GM19372 (cell line): ENCODE data around the gene NR1H3.

ENCODE experiments used
- ATAC-seq: cut with Tn5 transposase; IDR thresholded peaks from one replicate; pipeline ENCODE4 v1.9.1; 2021; ENCODE audit warnings: mild to moderate bottlenecking, low read depth, moderate library complexity; ENCODE audit not compliant: unreplicated experiment

Gene NR1H3

DNA sequence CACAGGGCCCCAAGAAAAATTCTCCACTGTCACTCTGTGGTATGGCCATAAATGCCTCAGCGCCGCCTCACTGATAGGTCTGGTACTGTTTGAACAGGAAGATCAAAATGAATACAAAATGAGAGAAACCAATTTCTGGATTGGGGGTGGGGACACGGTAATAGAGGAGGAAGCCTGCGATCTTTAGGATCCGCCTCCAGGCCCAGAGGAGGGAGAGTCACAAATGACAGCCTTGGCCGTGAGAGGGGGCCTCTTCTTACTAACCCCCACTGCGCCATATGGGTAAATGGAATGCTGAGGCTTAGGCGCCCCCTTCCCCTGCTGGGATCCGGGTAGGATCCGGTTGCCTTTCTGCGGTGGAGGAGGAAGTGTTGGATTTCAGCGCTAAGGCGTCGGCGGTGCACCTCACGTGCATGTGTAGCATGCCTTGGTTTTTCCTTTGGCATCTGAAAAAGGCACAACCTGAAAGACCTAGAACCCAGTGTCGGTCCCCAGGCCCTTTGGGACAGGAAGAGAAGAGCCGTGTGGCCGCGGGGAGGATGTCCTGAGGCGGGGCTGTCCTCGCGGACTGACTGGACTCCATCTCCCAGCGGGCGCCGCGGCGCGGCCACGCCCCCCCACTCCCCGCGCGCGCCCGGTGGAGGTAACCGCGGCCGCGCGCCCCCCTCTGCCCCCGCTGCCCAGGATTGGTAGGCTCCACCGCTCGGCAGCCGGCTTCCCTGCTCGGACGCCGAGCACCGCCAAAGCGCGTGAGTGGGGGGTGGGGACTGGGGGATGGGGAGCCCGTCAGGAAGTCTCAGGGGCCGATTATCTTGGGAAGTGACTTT is 11.4 kb downstream of the NR1H3 start:
- ATAC-seq: peak; percentile 55

GRCh38 chr11:47269829-47270305 is 12.1 kb downstream of the NR1H3 start, which contains the start of gene MADD:
Gene MADD (plus strand): TSS chr11:47270133.
- ATAC-seq: peak; percentile 74

DNA sequence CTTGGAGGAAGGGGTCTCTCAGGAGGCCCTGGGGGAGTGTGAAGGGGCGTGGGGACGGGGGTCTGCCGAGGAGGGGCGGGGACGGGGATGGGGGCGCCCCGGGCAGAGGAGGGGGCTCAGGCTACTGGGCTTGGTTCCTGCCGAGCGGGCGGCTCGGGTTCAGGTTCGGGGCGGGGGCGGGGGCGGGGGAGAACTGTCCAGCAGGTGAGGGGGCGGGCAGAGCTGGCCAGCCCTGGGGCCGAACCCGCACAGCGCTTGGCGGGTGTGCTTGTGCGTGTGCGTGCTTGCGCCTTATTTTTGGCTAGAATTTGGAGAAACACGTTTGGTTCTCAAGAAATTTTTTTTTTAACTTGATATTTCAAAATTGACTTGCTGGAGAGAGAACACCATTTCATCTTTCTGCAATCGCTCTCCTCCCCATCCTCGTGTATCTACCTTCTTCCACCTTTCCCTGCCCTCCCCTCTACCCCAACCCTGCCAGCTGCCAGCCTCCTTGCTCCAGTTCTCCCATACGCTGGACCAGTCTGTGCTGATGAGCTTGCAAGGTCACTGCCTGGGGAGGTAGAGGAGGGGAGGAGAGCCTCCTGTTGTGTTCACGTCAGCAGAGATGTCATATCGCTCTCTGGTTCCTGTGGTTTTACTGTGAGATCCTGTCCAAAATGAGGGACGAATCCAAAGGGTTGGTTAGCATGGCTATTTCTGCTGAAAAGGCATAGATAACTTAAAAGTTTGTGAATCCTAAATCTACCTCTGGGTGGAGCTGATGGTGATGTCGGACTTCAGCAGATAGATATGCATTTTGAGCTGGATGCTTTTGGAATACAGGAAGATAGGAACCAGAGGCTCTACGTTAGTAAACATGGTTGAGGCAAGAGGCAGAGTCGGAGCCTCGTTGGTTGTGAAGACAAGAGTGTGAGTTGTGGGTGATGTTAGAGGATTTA is 12.8 kb downstream of the NR1H3 start:
- ATAC-seq: no peak

GRCh38 chr11:47271328-47271727 is 13.5 kb downstream of the NR1H3 start:
- no peak for ATAC-seq

GRCh38 chr11:47271961-47272661 is 14.3 kb downstream of the NR1H3 start:
- no peak for ATAC-seq

DNA sequence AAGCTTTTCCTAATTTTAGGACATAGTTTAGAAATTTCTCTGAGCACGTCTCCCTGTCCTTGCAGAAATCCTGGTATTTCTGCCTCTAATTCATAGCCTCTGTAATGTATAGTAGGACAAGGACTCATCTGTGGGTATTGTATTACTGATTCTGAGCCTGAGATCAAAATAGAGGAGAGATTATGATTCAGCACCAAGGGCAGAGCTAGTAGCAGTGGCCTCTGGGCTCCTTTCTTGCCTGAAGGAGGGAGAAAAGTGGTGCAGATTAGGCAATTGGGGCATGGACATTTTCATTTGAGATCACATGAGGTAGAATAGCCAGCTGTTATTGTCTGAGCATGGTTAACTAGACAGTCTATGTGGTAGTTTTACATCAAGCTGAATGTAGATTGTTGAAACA is 14.9 kb downstream of the NR1H3 start:
- no peak for ATAC-seq

GRCh38 chr11:47274495-47275235 is 16.9 kb downstream of the NR1H3 start:
- no peak for ATAC-seq

- no peak for ATAC-seq
These were observed 19.1 kb downstream of the NR1H3 start for GRCh38 chr11:47276923-47277322.

- no peak for ATAC-seq
These were observed 20.3 kb downstream of the NR1H3 start for GRCh38 chr11:47278058-47278457.

- ATAC-seq: no peak
These were observed 21.0 kb downstream of the NR1H3 start for GRCh38 chr11:47278769-47279168.

DNA sequence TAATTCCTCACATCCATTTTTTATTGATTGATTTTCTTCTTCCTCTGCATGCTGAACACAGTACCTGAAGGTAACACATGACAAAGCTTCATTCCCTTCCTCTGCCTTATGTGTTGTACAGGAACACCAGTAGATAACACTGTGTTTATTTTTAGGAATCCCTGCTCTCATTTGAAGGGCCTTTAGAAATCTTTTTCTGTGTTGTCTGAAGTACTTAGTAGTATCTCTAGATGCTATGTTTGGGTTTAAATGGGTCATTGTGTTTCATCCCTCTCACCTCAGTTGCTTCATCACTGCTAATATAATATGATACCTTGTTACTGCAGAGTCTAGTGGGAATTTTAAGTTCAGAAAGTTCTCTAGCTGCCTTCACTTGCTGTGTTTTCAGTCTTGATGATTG is 22.3 kb downstream of the NR1H3 start:
- no peak for ATAC-seq

DNA sequence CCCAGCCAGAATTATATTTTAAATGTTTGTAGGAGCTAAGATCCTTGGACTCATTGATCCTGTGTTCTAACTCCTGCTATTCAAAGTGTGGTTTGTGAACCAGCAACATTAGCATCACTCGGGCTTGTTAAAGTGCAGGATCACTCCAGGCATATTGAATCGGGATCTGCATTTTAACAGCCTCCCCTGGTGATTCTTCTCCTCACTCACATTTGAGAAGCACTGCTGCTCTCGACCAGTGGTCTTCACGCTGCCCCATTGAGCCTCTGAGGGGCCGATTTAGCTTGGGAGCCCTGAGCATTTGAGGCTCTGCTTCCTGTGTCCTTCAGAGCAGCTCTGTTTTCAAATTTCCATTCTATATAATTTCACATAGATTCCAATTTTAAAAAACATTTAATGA is 23.1 kb downstream of the NR1H3 start:
- no peak for ATAC-seq

DNA sequence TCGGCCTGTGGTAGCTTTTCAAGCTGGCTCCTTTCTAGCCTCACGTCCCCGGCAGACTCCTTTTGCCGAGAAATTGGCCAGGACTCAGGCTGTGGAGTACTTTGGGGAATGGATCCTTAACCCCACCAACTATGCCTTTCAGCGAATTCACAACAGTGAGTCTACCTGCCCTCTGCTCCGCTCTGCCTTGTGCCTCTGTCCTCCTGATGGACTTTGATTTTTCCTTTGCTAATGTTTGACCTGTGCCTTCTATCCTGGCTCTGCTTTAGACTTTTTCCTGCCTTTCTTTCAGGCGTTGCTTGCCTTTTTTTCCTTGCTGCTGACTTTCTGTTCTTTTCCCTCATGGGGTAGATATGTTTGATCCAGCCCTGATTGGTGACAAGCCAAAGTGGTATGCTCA is 24.7 kb downstream of the NR1H3 start:
- ATAC-seq: no peak

GRCh38 chr11:47284151-47284550 is 26.4 kb downstream of the NR1H3 start:
- no peak for ATAC-seq

- no peak for ATAC-seq
These were observed 28.4 kb downstream of the NR1H3 start for GRCh38 chr11:47285969-47286770.

- ATAC-seq: no peak
These were observed 30.3 kb downstream of the NR1H3 start for GRCh38 chr11:47288066-47288465.

GRCh38 chr11:47289856-47290255 is 32.1 kb downstream of the NR1H3 start:
- ATAC-seq: no peak

DNA sequence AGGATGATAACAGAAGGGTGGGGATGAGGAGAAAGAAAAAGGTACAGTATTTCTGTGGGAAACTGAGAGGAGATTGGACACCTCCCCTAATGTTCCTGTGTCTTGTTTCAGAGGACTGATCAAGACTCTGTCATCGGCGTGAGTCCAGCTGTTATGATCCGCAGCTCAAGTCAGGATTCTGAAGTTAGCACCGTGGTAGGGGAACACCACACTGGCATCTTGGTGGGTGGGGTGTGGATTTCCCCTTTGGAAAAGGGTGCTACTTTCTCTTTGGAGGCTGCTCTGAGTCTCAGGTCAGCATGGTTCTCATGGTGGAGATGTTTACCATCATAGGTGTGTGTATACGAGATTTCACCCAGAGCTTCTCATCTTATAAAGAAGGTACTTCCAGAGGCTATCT is 37.6 kb downstream of the NR1H3 start:
- ATAC-seq: no peak

DNA sequence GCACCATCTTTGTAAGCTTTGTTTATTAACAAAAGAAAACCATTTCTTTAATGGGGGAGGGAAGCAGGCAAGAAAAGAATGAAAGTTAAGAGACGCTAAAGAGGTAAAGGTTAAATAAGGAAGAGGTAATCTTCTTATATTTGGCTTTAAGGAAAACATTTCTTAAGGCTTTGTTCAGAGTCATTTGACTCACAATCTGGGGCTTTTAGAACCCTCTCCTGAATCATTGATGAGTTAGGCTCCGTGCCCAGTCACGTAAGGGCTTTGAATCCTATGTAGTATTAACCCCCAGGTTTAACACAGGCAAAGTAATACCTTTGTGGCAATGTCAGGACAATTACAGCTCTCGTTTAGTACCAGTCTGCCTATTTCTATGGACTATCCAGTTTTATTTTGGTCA is 38.2 kb downstream of the NR1H3 start:
- ATAC-seq: no peak
